H1 (cell line): ENCODE data around the gene MVK.

Experiments
- EGR1 ChIP-seq: IDR thresholded peaks from 2 replicates; pipeline ENCODE4 v1.6.1; 2011; ENCODE audit warnings: low read depth, low read length, borderline replicate concordance
- KDM1A ChIP-seq: fragments of 200-600, 300-600 bp; sonication (generic); IDR thresholded peaks from 2 replicates; pipeline ENCODE4 v1.7.1; 2016; ENCODE audit warnings: mild to moderate bottlenecking, low read length, borderline replicate concordance
- KDM5A ChIP-seq: fragments of 200-600 bp; IDR thresholded peaks from 2 replicates; pipeline ENCODE4 v1.7.1; 2012; ENCODE audit warnings: mild to moderate bottlenecking, low read length, inconsistent platforms, mixed read lengths
- POLR2A ChIP-seq, 2 experiments: IDR thresholded peaks; 1 replicate in 1 of 2; 2 replicates in 1 of 2; pipeline ENCODE4 v1.6.1; 2011; ENCODE audit warnings: low read depth in 2 of 2, low read length in 2 of 2, mild to moderate bottlenecking in 2 of 2; ENCODE audit errors: control extremely low read depth in 1 of 2
- POU5F1 ChIP-seq: IDR thresholded peaks from 2 replicates; pipeline ENCODE4 v1.6.1; 2011; ENCODE audit warnings: low read depth, mild to moderate bottlenecking, low read length, moderate library complexity
- RFX5 ChIP-seq: IDR thresholded peaks from 2 replicates; pipeline ENCODE4 v1.6.1; 2011; ENCODE audit warnings: low read depth, low read length, improper control_type of control experiment, borderline replicate concordance
- RXRA ChIP-seq: IDR thresholded peaks from 2 replicates; pipeline ENCODE4 v1.6.1; 2011; ENCODE audit warnings: low read depth, mild to moderate bottlenecking, low read length, moderate library complexity; ENCODE audit not compliant: insufficient read depth
- TF ChIP-seq, protein P1 (sequence below), 3 experiments: IDR thresholded peaks; 1 replicate in 2 of 3; 2 replicates in 1 of 3; pipeline versions ENCODE4 v1.5.1 to v1.6.1; 2011; ENCODE audit warnings: low read length in 3 of 3, mild to moderate bottlenecking in 3 of 3, inconsistent platforms in 2 of 3, low read depth in 1 of 3, moderate library complexity in 1 of 3; ENCODE audit not compliant: insufficient read depth in 1 of 3; ENCODE audit errors: control extremely low read depth in 1 of 3

DNA sequence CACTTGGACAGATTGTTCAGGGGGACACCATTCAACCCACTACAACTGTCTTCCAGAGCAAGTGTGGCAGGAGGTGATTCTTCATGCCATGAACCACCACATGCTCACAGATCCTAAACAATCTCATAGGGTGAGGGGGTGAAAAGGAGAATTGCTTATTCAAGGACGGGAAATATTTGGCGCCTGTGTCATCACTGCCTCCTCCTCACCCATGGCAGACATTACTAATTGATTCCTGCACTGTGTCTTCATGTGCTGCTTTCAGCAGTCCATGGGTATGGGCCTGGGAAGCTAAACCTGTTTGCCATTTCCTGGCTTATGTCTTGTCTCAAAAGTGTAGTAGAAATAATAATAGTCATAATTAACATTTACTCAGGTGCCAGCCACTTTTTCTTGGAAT is 31.6 kb upstream of the MVK start:
- no peak for TF ChIP-seq RFX5
- TF ChIP-seq KDM5A, result no peak
- TF ChIP-seq POU5F1, result no peak
- TF ChIP-seq, protein P1, sequence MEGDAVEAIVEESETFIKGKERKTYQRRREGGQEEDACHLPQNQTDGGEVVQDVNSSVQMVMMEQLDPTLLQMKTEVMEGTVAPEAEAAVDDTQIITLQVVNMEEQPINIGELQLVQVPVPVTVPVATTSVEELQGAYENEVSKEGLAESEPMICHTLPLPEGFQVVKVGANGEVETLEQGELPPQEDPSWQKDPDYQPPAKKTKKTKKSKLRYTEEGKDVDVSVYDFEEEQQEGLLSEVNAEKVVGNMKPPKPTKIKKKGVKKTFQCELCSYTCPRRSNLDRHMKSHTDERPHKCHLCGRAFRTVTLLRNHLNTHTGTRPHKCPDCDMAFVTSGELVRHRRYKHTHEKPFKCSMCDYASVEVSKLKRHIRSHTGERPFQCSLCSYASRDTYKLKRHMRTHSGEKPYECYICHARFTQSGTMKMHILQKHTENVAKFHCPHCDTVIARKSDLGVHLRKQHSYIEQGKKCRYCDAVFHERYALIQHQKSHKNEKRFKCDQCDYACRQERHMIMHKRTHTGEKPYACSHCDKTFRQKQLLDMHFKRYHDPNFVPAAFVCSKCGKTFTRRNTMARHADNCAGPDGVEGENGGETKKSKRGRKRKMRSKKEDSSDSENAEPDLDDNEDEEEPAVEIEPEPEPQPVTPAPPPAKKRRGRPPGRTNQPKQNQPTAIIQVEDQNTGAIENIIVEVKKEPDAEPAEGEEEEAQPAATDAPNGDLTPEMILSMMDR (IDR thresholded peaks at IDR 0.05; ENCODE audit: control extremely low read depth in 1 of 3, insufficient read depth in 1 of 3, low read depth in 1 of 3, low read length in 3 of 3), result no peak
- no peak for TF ChIP-seq RXRA
- TF ChIP-seq EGR1, result no peak
- no peak for TF ChIP-seq KDM1A
- TF ChIP-seq POLR2A (IDR thresholded peaks at IDR 0.05; ENCODE audit: control extremely low read depth in 1 of 2, low read depth in 2 of 2, low read length in 2 of 2), result no peak
